Thyroid gland (tissue), 4 donors: Measurements from ENCODE around the gene METTL26. TPM values are rescaled to one million over a fixed set of nuclear protein-coding genes. Genes with fewer than 3 reads are reported as not detected.

Experiments used
- DNase-seq, 2 donors: peaks; one replicate each; pipeline ENCODE4 v3.0.0-alpha.2; 2019
- H3K27ac ChIP-seq, 3 donors: fragments of 200-600 bp; sonication (generic); 1 replicate in 2 of 3; 2 replicates in 1 of 3; pipeline ENCODE4 v1.5.1; 2016 to 2019; ENCODE audit warnings: mild to moderate bottlenecking in 1 of 3, moderate library complexity in 1 of 3
- H3K27me3 ChIP-seq: fragments of 200-600 bp; sonication (generic); one replicate; pipeline ENCODE4 v1.5.1; 2019
- H3K36me3 ChIP-seq, 2 donors: fragments of 200-600 bp; sonication (generic); one replicate each; pipeline ENCODE4 v1.5.1; 2016 to 2019
- H3K4me1 ChIP-seq, 2 donors: fragments of 200-600 bp; sonication (generic); one replicate each; pipeline ENCODE4 v1.5.1; 2017 to 2019
- H3K4me3 ChIP-seq, 3 donors: fragments of 200-600 bp; sonication (generic); replicated peaks in 1 of 3; 1 replicate in 2 of 3; 2 replicates in 1 of 3; pipeline ENCODE4 v1.5.1; 2016; ENCODE audit warnings: mild to moderate bottlenecking in 1 of 3
- H3K9me3 ChIP-seq: fragments of 200-600 bp; sonication (generic); one replicate; pipeline ENCODE4 v1.5.1; 2017
- POLR2A ChIP-seq, 2 donors: fragments of 450-650 bp; IDR thresholded peaks; one replicate each; pipeline ENCODE4 v1.6.1; 2017; ENCODE audit warnings: antibody characterized with exemption in 2 of 2, mild to moderate bottlenecking in 2 of 2, moderate library complexity in 1 of 2
- WGBS, 2 donors: methylation state at CpG; one replicate each; pipeline ENCODE4 v1.1.5; 2017; 5-methylcytosine and 5-hydroxymethylcytosine counted together
- intact Hi-C: fragments of 100-400 bp; cut with DNase I; formaldehyde crosslinking; loops from one replicate; pipeline ENCODE4 v1.15.1; 2023
- total RNA-seq, 4 donors: library from RNA; depleted of rRNA; stranded (reverse); fragments of >200 nt; gene quantifications; one replicate each; pipeline ENCODE4 v1.2.3, GENCODE V29; 2016
- TF ChIP-seq, protein P1 (sequence below), 6 experiments: fragments of 200-600 bp in 3 of 6; fragments of 450-650 bp in 3 of 6; sonication (generic) in 3 of 6; IDR thresholded peaks; one replicate each; pipeline ENCODE4 v1.5.1; 2016 to 2019; ENCODE audit warnings: antibody characterized with exemption in 6 of 6, mild to moderate bottlenecking in 2 of 6, inconsistent platforms in 1 of 6, moderate library complexity in 1 of 6

METTL26 gene
- total RNA-seq, 4 donors from 2014 or later: 54.2 to 180 (median 115) TPM

DNA sequence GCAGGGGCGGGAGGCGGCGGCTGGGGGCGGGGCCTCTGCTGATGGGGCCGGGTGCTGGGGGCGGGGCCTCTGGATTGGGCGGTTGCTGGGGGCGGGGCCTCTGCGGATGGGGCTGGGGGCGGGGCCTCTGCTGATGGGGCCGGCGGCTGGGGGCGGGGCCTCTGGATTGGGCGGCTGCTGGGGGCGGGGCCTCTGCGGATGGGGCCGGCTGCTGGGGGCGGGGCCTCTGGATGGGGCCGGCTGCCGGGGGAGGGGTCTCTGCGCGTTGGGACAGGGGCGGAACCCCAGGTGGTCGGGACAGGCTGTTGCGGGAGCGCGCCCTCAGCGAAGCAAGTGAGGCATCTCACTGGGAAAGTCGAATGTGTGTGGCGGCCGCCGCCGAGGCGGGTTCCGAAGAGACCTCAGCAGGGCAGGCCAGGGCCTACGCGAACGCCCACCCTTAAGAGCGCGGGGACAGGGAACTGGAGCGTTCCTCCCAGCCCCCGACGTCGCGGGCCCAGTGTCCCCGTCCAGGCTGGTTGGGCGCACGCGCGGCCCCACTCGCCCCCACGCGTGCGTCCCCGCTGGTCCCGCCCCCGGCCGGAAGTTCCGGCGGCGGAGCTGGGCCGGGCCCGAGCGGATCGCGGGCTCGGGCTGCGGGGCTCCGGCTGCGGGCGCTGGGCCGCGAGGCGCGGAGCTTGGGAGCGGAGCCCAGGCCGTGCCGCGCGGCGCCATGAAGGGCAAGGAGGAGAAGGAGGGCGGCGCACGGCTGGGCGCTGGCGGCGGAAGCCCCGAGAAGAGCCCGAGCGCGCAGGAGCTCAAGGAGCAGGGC, 43.9 kb upstream of the METTL26 start, which contains the start of gene STUB1:
TSS of gene STUB1 (plus strand) at position 597 of the 811 bp plus-strand sequence. CDS start at position 713, 116 bp downstream.
- no peaks in the 10 kb centered on the region for H3K27me3 ChIP-seq
- peak within 1 kb of the TSS; percentile 85 to 87 (median 87) for H3K27ac ChIP-seq
- intact Hi-C loops: no loop called here
- peak; percentile 81 to 82 for DNase-seq
- no peaks in the 10 kb centered on the region for H3K9me3 ChIP-seq
- peak within 1 kb of the TSS; percentile 42 to 74 (median 72) for H3K4me3 ChIP-seq
- peaks cover 12 to 14% of the 10 kb centered on the region in 2 donors for H3K36me3 ChIP-seq
- peaks cover 33 to 52% of the 10 kb centered on the region in 2 donors for H3K4me1 ChIP-seq
- peak; percentile 6 to 83 for TF ChIP-seq POLR2A (IDR thresholded peaks at IDR 0.05)
- TF ChIP-seq, protein P1, sequence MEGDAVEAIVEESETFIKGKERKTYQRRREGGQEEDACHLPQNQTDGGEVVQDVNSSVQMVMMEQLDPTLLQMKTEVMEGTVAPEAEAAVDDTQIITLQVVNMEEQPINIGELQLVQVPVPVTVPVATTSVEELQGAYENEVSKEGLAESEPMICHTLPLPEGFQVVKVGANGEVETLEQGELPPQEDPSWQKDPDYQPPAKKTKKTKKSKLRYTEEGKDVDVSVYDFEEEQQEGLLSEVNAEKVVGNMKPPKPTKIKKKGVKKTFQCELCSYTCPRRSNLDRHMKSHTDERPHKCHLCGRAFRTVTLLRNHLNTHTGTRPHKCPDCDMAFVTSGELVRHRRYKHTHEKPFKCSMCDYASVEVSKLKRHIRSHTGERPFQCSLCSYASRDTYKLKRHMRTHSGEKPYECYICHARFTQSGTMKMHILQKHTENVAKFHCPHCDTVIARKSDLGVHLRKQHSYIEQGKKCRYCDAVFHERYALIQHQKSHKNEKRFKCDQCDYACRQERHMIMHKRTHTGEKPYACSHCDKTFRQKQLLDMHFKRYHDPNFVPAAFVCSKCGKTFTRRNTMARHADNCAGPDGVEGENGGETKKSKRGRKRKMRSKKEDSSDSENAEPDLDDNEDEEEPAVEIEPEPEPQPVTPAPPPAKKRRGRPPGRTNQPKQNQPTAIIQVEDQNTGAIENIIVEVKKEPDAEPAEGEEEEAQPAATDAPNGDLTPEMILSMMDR (IDR thresholded peaks at IDR 0.05): peak in 1 of 6 experiments; percentile 2
- WGBS, 2 donors: 0% methylated on average over 3 of the region's 91 CpGs; no CpG with 5 or more reads in 1 of the 2 donors

DNA sequence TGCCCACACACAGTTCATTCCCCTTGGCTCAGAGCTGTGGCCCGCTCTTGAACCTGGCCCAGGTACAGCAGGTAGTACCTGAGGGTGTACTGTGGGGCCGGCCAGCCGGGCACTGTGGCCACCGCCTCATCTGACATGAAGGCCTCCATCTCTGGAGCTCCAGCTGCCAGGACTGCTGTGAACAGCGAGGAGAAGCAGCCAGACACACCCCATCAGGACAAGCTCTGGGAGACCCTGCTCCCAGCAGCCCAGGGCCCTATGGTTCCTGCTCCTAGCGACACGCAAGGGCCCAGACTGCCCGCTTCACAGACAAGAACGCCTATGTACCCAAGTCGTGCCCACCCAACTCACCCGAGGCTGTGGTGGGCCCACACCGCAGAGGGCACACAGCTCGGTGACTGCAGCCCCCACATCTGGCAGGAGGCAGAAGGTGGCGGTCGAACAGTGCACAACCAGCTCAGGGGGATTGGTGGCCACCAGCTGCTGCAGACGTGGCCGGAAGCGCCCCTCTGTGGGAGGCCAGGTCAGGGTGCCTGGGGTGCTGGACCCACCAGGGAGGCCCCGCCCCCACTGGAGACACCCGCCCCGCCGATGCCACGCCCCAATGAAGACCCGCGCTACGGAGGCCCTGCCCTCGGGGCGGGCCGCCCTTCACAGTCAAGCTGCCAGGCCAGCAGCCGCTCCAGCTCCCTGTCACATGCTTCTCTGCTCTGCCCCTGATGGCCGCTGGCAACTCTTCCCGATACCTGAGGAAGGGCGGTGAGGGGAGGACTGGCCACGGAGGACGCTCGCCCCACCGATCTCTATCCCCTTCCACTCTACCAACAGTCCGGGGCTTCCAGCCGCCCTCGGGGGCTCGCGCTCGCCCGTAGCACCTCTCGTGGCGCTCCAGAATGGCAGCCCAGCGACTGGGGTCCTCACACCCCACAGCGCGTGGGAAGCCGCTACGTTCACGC, 43.0 kb upstream of the METTL26 start:
- WGBS, 2 donors: 27 to 42% methylated on average over 12 to 13 of the region's 52 CpGs
- TF ChIP-seq, protein P1 (IDR thresholded peaks at IDR 0.05): no peak
- TF ChIP-seq POLR2A (IDR thresholded peaks at IDR 0.05): peak in 1 of 2 donors; percentile 18
- H3K9me3 ChIP-seq: no peaks in the 10 kb centered on the region
- intact Hi-C loops: no loop called here
- peak overlapping the region; percentile 46 to 87 (median 81) for H3K27ac ChIP-seq
- peak overlapping the region in 2 of 3 donors; percentile 72 to 74 for H3K4me3 ChIP-seq
- DNase-seq: peak; percentile 79 to 80
- peaks cover 12 to 14% of the 10 kb centered on the region in 2 donors for H3K36me3 ChIP-seq
- H3K27me3 ChIP-seq: no peaks in the 10 kb centered on the region
- H3K4me1 ChIP-seq: peaks cover 28 to 50% of the 10 kb centered on the region in 2 donors

DNA sequence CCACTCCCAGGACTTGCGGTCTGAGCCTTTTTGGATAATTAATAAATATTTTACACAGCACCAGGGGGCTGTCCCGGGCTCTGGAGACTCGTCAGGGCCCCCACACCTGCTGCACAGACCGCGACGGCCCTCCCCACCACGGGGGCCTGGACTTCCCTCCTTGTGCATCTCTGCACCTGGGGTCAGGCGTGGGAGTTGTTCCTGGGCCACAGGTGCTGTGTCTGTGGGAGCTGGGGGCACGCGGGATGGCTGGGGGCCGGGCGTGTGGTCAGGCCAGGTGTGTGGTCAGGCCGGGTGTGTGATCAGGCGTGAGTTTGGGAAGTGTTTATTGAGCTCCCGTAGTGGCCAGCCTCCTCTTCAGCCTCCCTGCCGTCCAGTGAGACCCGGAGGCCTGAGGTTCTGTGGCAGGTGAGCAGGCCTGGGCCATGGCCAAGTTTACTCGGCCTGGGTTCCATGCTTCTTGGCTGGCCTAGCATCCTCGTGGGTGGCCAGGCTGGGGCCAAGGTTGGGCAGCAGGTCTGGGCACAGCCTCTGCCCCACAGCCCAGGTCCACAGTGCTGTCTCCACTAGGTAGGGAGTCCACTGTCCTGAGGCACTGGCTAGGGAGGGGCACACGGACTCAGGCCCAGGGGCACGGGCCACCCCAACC, 42.2 kb upstream of the METTL26 start:
- DNase-seq: no peak
- Histone ChIP-seq H3K4me3 (no peak overlapping the region), H3K4me1 (peaks cover 23 to 45% of the 10 kb centered on the region in 2 donors), H3K27me3 (no peaks in the 10 kb centered on the region), H3K36me3 (peaks cover 14 to 17% of the 10 kb centered on the region in 2 donors), H3K27ac (no peak overlapping the region), H3K9me3 (no peaks in the 10 kb centered on the region)
- WGBS, 2 donors: 86 to 90% methylated on average over 13 to 18 of the region's 21 CpGs
- intact Hi-C loops: no loop called here
- TF ChIP-seq, protein P1 (IDR thresholded peaks at IDR 0.05): no peak
- no peak for TF ChIP-seq POLR2A (IDR thresholded peaks at IDR 0.05)

DNA sequence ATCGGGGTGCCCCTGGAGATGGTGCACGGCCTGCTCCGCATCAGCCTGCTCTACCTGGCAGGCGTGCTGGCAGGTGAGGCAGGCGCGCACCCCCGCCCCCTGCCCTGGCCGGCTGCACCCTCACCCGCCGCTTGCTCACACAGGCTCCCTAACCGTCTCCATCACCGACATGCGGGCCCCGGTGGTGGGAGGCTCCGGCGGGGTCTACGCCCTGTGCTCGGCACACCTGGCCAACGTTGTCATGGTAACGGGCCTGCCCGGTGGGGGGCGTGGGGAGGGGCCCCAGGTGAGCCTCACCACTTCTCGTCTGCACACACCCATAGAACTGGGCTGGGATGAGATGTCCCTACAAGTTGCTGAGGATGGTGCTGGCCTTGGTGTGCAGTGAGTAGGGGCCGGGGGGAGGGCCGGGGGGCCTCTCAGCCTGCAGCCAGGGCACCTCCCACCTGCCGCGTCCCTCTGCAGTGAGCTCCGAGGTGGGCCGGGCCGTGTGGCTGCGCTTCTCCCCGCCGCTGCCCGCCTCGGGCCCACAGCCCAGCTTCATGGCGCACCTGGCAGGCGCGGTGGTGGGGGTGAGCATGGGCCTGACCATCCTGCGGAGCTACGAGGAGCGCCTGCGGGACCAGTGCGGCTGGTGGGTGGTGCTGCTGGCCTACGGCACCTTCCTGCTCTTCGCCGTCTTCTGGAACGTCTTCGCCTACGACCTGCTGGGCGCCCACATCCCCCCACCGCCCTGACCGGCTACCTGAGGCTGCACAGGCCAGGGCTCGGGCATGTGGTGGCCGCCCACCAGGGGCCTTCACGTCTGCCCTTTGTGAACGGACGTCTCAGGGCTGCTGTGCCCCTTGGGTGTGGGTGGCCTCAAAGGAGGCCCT, 41.4 kb upstream of the METTL26 start:
- no peak for DNase-seq
- peaks cover 17 to 20% of the 10 kb centered on the region in 2 donors for H3K36me3 ChIP-seq

More for the DNA sequence above, 41.4 kb upstream of the METTL26 start:
- Histone ChIP-seq H3K9me3 (no peaks in the 10 kb centered on the region), H3K4me1 (peaks cover 21 to 37% of the 10 kb centered on the region in 2 donors), H3K27ac (no peak overlapping the region), H3K27me3 (no peaks in the 10 kb centered on the region), H3K4me3 (no peak overlapping the region)
- intact Hi-C loops: no loop called here
- TF ChIP-seq, protein P1 (IDR thresholded peaks at IDR 0.05): no peak
- TF ChIP-seq POLR2A (IDR thresholded peaks at IDR 0.05): no peak
- WGBS, 2 donors: 59 to 81% methylated on average over 19 to 24 of the region's 57 CpGs
